Stimulated activated CD4-positive, alpha-beta T cell treated with anti-CD3 and anti-CD28 coated beads, Interleukin-2, amount 100 ng/mL, for 48 hours (primary cell): ENCODE data around the gene MRPS23.
A peak's percentile ranks its signal among the peaks of the same experiment; 100 is the strongest.

Experiments
- DNase-seq, 2 donors: peaks; one replicate each; pipeline ENCODE4 v3.0.0-alpha.2; 2020

MRPS23 gene

GRCh38 chr17:57849874-57850754 lies at the start of gene MRPS23:
TSS of gene MRPS23 (minus strand) at chr17:57850044. CDS start at chr17:57850010, 34 bp downstream.
- DNase-seq = peak; percentile 92 to 93

GRCh38 chr17:57899391-57899790 lies 49.5 kb upstream of the MRPS23 start:
- no peak for DNase-seq

- no peak for DNase-seq
Measured at GRCh38 chr17:57898487-57899311, 48.9 kb upstream of the MRPS23 start.

GRCh38 chr17:57895382-57896060 lies 45.7 kb upstream of the MRPS23 start:
- no peak for DNase-seq

- DNase-seq = no peak
Measured at GRCh38 chr17:57894848-57895247, 45.0 kb upstream of the MRPS23 start.

GRCh38 chr17:57892820-57893595 lies 43.2 kb upstream of the MRPS23 start:
- no peak for DNase-seq

- peak; percentile 82 to 86 for DNase-seq
Measured at GRCh38 chr17:57892146-57892819, 42.4 kb upstream of the MRPS23 start.

GRCh38 chr17:57890857-57891232 lies 41.0 kb upstream of the MRPS23 start:
- DNase-seq = no peak

- no peak for DNase-seq
Measured at GRCh38 chr17:57889892-57890856, 40.3 kb upstream of the MRPS23 start.

- no peak for DNase-seq
Measured at GRCh38 chr17:57889252-57889651, 39.4 kb upstream of the MRPS23 start.

GRCh38 chr17:57888311-57889216 lies 38.7 kb upstream of the MRPS23 start:
- DNase-seq = no peak

- DNase-seq = no peak
Measured at GRCh38 chr17:57887161-57887560, 37.3 kb upstream of the MRPS23 start.

GRCh38 chr17:57886020-57886419 lies 36.2 kb upstream of the MRPS23 start:
- DNase-seq = no peak

- no peak for DNase-seq
Measured at GRCh38 chr17:57885148-57885915, 35.5 kb upstream of the MRPS23 start.

GRCh38 chr17:57881783-57882351 lies 32.0 kb upstream of the MRPS23 start:
- no peak for DNase-seq

GRCh38 chr17:57881143-57881542 lies 31.3 kb upstream of the MRPS23 start:
- no peak for DNase-seq

- peak; percentile 10 to 25 for DNase-seq
Measured at GRCh38 chr17:57880086-57880456, 30.2 kb upstream of the MRPS23 start.

GRCh38 chr17:57879437-57880085 lies 29.7 kb upstream of the MRPS23 start:
- DNase-seq = no peak
